ENCODE data around the gene BSND.

Gene BSND

GRCh38 chr1:55054396-55054795, 55.7 kb downstream of the BSND start:
- no peak for TF ChIP-seq CTCF (conservative IDR thresholded peaks at IDR 0.05; ENCODE audit: control insufficient read depth, insufficient read depth, low read depth, low read length)
- no peak for DNase-seq (ENCODE audit: low read depth)
- no peak overlapping the region for H3K4me3 ChIP-seq (ENCODE audit: control insufficient read depth, low read depth, low read length)

GRCh38 chr1:55055084-55055882, 56.5 kb downstream of the BSND start:
- no peak for TF ChIP-seq CTCF (conservative IDR thresholded peaks at IDR 0.05; ENCODE audit: control insufficient read depth, insufficient read depth, low read depth, low read length)
- H3K4me3 ChIP-seq (ENCODE audit: control insufficient read depth, low read depth, low read length), result no peak overlapping the region
- DNase-seq (ENCODE audit: low read depth), result no peak

- TF ChIP-seq CTCF (conservative IDR thresholded peaks at IDR 0.05; ENCODE audit: control insufficient read depth, insufficient read depth, low read depth, low read length), result no peak
- DNase-seq (ENCODE audit: low read depth), result no peak
- no peak overlapping the region for H3K4me3 ChIP-seq (ENCODE audit: control insufficient read depth, low read depth, low read length)
Measured at GRCh38 chr1:55055951-55056631, 57.4 kb downstream of the BSND start.

GRCh38 chr1:55056632-55056992, 57.9 kb downstream of the BSND start:
- DNase-seq (ENCODE audit: low read depth), result no peak
- H3K4me3 ChIP-seq (ENCODE audit: control insufficient read depth, low read depth, low read length), result no peak overlapping the region
- no peak for TF ChIP-seq CTCF (conservative IDR thresholded peaks at IDR 0.05; ENCODE audit: control insufficient read depth, insufficient read depth, low read depth, low read length)

- DNase-seq (ENCODE audit: low read depth), result no peak
- no peak overlapping the region for H3K4me3 ChIP-seq (ENCODE audit: control insufficient read depth, low read depth, low read length)
- no peak for TF ChIP-seq CTCF (conservative IDR thresholded peaks at IDR 0.05; ENCODE audit: control insufficient read depth, insufficient read depth, low read depth, low read length)
Measured at GRCh38 chr1:55057270-55057955, 58.7 kb downstream of the BSND start.

GRCh38 chr1:55057956-55058298, 59.2 kb downstream of the BSND start:
- no peak for DNase-seq (ENCODE audit: low read depth)
- TF ChIP-seq CTCF (conservative IDR thresholded peaks at IDR 0.05; ENCODE audit: control insufficient read depth, insufficient read depth, low read depth, low read length), result no peak
- no peak overlapping the region for H3K4me3 ChIP-seq (ENCODE audit: control insufficient read depth, low read depth, low read length)
